GM23338 (cell line): ENCODE data around the gene PPFIA4.

Source experiments
- CREB1 ChIP-seq: fragments of 250-450 bp; sonication (Bioruptor Pico); IDR thresholded peaks from 2 replicates; pipeline ENCODE4 v1.5.0; 2020; ENCODE audit warnings: low read depth, mild to moderate bottlenecking, moderate library complexity
- CTCF ChIP-seq, 2 experiments: fragments of 200-600 bp in 1 of 2; sonication (generic) in 1 of 2; conservative IDR thresholded peaks; 2 replicates each; pipeline versions ENCODE4 v1.5.1 to v1.6.1; 2016 to 2017; ENCODE audit warnings: antibody characterized with exemption in 2 of 2, low read depth in 2 of 2, mild to moderate bottlenecking in 2 of 2, moderate library complexity in 1 of 2
- EZH2phosphoT487 ChIP-seq: fragments of 200-600 bp; sonication (generic); IDR thresholded peaks from one replicate; pipeline ENCODE4 v1.8.1; 2018; ENCODE audit warnings: antibody characterized with exemption; ENCODE audit not compliant: unreplicated experiment
- POLR2AphosphoS5 ChIP-seq: IDR thresholded peaks from 2 replicates; pipeline ENCODE4 v1.6.1; 2016; ENCODE audit warnings: antibody characterized with exemption, low read depth
- ZNF114 ChIP-seq: fragments of 250-450 bp; sonication (Bioruptor Pico); IDR thresholded peaks from 2 replicates; pipeline ENCODE4 v1.5.0; 2020; ENCODE audit warnings: mild to moderate bottlenecking, moderate library complexity
- TF ChIP-seq, protein P1 (sequence below): IDR thresholded peaks from one replicate; pipeline ENCODE4 v1.6.1; 2018; ENCODE audit warnings: antibody characterized with exemption; ENCODE audit not compliant: unreplicated experiment

- TF ChIP-seq CTCF (conservative IDR thresholded peaks at IDR 0.05; ENCODE audit: low read depth in 2 of 2), result no peak
- TF ChIP-seq, protein P1, sequence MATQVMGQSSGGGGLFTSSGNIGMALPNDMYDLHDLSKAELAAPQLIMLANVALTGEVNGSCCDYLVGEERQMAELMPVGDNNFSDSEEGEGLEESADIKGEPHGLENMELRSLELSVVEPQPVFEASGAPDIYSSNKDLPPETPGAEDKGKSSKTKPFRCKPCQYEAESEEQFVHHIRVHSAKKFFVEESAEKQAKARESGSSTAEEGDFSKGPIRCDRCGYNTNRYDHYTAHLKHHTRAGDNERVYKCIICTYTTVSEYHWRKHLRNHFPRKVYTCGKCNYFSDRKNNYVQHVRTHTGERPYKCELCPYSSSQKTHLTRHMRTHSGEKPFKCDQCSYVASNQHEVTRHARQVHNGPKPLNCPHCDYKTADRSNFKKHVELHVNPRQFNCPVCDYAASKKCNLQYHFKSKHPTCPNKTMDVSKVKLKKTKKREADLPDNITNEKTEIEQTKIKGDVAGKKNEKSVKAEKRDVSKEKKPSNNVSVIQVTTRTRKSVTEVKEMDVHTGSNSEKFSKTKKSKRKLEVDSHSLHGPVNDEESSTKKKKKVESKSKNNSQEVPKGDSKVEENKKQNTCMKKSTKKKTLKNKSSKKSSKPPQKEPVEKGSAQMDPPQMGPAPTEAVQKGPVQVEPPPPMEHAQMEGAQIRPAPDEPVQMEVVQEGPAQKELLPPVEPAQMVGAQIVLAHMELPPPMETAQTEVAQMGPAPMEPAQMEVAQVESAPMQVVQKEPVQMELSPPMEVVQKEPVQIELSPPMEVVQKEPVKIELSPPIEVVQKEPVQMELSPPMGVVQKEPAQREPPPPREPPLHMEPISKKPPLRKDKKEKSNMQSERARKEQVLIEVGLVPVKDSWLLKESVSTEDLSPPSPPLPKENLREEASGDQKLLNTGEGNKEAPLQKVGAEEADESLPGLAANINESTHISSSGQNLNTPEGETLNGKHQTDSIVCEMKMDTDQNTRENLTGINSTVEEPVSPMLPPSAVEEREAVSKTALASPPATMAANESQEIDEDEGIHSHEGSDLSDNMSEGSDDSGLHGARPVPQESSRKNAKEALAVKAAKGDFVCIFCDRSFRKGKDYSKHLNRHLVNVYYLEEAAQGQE, result no peak
- TF ChIP-seq CREB1, result peak; percentile 98
- TF ChIP-seq POLR2AphosphoS5, result peak; percentile 98
- no peak for TF ChIP-seq ZNF114 (CRISPR knock-in tag)
- TF ChIP-seq EZH2phosphoT487, result no peak
Observed at GRCh38 chr1:203006948-203007871, 19.1 kb upstream of the PPFIA4 start, which contains the start of gene TMEM183A.
